WI38 (cell line): Measurements from ENCODE around the gene DUSP1.

Source experiments
- H3K4me3 ChIP-seq: 2 replicates; pipeline ENCODE4 v1.5.1; 2011; ENCODE audit warnings: low read depth, mild to moderate bottlenecking, control low read depth, low read length
- CTCF ChIP-seq: IDR thresholded peaks from 2 replicates; pipeline ENCODE4 v1.5.1; 2012; ENCODE audit warnings: low read depth, mild to moderate bottlenecking, control low read depth, low read length

The DUSP1 gene

GRCh38 chr5:172802567-172803176 is 31.7 kb upstream of the DUSP1 start:
- no peak overlapping the region for H3K4me3 ChIP-seq
- no peak for TF ChIP-seq CTCF

GRCh38 chr5:172802112-172802511 is 31.1 kb upstream of the DUSP1 start:
- TF ChIP-seq CTCF, result no peak

GRCh38 chr5:172801179-172801671 is 30.2 kb upstream of the DUSP1 start:
- no peak overlapping the region for H3K4me3 ChIP-seq
- no peak for TF ChIP-seq CTCF

More at GRCh38 chr5:172802112-172802511, 31.1 kb upstream of the DUSP1 start:
- no peak overlapping the region for H3K4me3 ChIP-seq

- H3K4me3 ChIP-seq, result no peak overlapping the region
- no peak for TF ChIP-seq CTCF
Observed at GRCh38 chr5:172800088-172800551, 29.1 kb upstream of the DUSP1 start.

DNA sequence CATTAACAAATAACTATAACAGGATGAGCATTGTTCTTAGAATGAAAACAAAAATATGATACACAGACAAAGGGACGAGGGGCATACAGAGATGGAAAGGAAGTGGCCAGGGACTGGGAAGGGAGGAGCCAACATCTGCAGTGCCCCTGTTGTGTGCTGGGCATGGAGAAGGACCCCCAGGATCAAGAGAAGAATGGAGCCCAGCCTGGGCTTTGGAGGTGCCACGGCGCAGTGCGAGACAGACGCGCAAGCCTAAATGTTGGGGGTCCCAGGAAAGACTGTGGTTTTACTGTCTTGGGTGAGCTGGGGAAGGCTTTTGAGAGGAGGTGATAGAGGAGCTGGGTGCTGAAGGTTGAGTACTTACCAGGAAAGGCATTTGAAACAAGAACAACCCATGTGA is 28.4 kb upstream of the DUSP1 start:
- no peak overlapping the region for H3K4me3 ChIP-seq
- no peak for TF ChIP-seq CTCF

GRCh38 chr5:172798422-172799215 is 27.6 kb upstream of the DUSP1 start:
- no peak overlapping the region for H3K4me3 ChIP-seq
- no peak for TF ChIP-seq CTCF

DNA sequence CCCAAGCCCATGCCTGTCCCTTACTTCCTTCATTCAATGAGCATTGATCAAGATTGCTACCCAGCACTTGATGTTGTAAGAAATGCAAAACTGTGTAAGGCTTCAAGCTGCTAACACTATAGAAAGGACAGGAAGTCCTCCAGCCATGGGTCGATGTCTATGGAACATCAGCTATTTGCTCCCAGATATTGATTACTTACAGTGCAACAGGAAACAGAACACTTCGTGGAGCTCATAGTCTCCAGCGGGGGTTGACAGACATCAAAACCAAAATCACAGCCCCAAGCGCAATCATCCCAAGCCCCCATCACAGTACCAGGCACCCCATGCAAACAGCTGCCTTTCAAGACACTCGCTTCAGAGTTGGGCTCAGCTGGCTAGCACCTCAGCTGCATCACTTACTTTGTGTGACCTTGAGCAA is 26.8 kb upstream of the DUSP1 start:
- H3K4me3 ChIP-seq, result no peak overlapping the region
- no peak for TF ChIP-seq CTCF
